Measurements from ENCODE around the gene PSG6.
A peak's percentile ranks its signal among the peaks of the same experiment; 100 is the strongest.
"Not testable (repeated sequence)": the region's sequence is repeated elsewhere in the genome, so short reads cannot be mapped to it uniquely, and the experiment has no call there.

The PSG6 gene

GRCh38 chr19:42917634-42918033 is at the start of gene PSG6:
Gene PSG6 (minus strand): TSS chr19:42917894. CDS start chr19:42917792, 102 bp downstream.
- DNase-seq = not testable (repeated sequence)

DNA sequence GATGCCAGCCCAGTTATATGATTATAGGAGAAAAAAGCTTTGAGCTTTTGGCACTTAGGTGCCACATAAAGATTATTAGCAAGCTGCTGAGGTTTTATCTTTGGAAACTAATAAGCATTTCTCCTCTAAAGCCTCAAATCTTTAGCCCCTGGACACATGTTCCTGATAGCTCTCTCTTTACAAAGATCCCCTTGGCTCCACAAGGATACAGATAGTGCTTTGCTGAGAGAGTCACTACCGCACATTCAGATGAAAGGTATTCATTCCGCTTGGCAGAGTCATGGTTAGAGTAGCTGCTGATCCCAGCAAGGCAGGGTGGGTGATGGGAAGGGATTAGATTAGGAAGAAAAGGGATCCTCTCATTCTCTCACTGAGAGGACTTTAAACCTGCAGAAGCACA is 47.5 kb upstream of the PSG6 start:
- DNase-seq = no peak

GRCh38 chr19:42961119-42961518 is 43.4 kb upstream of the PSG6 start:
- DNase-seq = no peak

- not testable (repeated sequence) for DNase-seq
These were observed 34.4 kb upstream of the PSG6 start for GRCh38 chr19:42952126-42952525.

DNA sequence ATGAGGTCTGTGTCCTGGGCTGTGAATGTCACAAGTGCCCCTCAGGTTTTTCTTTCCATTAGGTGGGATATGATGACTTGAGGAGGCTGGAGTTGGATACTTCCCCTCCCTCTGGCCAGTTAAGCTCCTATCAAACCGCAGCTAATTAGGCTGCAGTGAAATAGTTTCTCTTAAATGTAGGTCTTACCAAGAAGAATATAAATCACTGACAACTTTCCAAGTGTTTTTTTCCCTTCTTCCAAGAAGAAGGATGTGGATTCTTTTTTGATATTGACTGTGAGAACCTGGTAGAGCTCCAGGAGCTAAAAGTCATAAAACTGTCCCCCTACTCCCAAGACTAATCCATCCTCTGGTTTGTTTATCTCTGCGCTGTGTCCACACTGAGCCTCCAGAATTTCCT is 33.8 kb upstream of the PSG6 start:
- DNase-seq = not testable (repeated sequence)

GRCh38 chr19:42942187-42942789 is 24.6 kb upstream of the PSG6 start:
- DNase-seq = peak; percentile 29

DNA sequence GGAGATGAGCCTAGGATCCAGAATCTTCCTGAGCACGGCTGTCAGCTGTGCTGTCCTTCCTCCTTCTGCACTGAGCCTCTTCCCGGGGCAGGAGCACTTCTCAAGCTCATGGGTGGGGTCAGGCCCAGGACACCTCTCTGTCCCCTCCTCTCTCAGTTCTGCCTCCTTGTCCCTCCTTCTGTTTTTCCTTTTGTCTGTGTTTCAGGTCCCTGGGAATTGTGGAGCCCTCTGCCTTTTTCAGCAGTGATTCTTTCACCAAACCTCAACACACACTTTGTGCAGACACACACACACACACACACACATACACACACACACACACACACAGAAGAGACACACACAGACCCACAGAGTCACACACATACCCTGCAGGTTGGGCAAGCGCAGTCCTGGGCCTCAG is 19.4 kb upstream of the PSG6 start, which contains the start of gene PSG7:
Gene PSG7, minus strand, starts transcription at position 101 of the 400 bp plus-strand sequence. CDS start 131 bp downstream, outside the sequence.
- not testable (repeated sequence) for DNase-seq

DNA sequence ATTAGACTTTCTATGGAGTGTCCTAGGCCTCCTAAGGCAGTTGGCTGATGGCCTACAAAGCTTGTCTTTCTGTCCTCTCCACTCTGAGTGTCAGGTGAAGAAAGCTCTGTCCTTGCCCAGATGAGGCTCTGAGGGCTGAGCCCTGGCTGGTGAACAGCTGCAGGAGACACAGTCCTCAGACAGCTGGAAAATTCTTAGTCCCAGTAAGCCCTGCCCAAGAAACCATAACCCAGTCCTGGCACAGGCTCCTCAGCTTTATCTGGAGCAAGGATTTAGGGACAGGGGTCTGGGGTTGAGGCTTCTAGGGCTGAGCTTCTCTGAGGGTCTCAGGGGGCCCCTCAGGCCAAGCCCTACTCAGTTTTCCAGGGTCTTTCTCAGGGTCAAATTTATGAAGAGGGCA is 17.0 kb upstream of the PSG6 start:
- not testable (repeated sequence) for DNase-seq

DNA sequence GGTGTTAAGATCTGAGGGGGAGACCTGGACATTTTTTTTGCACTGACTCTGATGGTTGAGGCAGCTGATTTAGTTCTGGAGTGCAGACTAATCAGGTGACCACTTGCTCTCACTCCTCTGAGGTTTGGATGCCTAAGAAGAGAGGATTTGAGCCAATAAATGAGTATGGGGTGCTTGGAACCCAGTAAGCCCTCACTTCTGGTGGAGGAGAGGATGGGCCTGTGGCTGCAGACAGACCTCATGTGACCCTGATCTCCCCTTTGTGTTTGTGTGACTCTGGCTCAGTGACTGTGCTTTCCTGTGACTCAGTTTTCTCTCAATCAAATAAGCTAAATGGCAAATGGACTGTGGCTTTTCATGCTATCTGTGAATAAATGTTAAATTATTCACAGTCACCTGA is 16.5 kb upstream of the PSG6 start:
- DNase-seq = not testable (repeated sequence)

DNA sequence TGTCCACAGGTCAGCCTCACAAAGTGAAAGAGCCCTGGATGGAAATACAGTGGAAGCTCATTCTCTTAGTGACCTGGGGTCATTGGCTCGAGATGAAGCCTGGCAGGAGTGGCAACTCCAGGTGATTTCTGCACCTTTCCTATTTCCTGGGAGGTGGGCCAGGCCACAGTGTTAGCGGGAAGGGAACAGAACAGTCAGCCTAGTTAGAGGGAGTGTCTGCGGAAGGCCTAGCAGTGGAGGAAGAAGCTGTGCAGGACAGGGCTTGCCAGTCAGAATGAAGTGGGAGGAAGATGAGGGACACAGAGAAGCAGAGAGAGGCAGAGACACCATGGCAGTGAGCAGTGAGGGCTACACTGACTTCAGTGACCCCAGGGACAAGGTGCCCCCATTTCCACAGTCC is 15.7 kb upstream of the PSG6 start:
- DNase-seq = not testable (repeated sequence)

DNA sequence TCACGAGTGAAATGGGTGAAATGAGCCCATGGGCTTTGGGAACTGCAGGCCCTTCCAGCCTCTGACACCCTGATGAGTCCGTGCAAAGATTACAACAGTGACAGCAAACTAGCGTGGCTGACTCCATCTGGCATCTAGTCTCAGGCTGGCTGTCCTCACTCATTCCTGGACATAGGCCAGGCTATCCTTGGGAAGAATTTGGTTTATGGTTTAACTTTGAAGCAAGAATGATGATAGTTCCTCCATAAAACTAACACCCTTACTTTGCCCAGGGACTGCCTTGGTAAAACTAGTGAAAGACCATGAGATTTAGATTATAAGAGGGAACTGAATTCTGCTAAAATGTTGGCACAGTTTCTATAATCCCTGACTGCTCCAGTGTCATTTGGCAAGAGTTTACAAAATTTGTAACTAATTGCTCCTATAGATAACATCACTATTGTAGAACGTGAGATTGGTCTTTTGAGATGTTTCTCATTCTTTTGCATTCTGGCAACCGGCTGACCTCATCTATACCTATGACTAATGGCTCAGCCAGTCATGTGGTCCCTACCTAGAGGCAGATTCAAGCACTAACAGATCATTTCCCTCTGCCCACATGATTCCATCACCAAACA is 14.9 kb upstream of the PSG6 start:
- not testable (repeated sequence) for DNase-seq

DNA sequence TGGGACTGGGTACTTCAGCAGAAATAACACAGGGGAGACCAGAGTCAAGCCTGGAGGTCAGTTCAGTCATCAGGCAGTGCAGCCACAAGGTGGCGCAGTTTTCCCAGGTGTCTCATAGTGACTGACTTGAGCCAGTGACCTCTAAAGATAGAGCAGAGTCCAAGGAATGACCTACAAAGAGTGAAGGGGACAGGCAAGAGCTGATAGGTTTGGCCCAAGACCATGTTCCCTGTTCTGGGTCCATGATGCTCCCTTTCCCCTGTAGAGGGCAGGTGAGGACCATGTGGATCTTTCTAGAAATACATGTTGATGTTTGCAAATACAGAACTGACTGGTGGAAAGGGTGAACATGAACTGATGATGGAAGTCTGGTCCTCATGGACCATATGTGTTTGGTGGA is 12.5 kb upstream of the PSG6 start:
- peak; percentile 7 for DNase-seq

- no peak for DNase-seq
These were observed 11.2 kb upstream of the PSG6 start for GRCh38 chr19:42928896-42929295.

DNA sequence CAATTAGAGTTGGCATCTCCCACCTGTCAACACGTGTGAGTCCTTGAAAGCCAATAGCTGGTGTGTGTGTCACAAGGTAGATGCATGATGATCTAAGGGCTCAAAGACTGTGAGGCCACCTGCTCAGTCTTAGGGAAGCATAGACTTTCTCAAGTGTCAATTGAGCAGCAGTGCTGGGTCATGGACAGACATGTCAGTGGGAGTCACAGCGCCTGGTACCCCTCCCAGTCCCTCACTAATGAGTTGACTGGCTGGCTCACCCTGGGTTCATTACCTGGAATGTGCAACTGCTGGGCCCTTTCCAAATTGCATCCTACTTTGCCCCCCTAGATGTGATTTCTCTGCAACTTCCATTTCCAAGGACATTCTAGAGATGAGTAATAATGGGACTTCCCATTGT is 9.1 kb upstream of the PSG6 start:
- DNase-seq = no peak

DNA sequence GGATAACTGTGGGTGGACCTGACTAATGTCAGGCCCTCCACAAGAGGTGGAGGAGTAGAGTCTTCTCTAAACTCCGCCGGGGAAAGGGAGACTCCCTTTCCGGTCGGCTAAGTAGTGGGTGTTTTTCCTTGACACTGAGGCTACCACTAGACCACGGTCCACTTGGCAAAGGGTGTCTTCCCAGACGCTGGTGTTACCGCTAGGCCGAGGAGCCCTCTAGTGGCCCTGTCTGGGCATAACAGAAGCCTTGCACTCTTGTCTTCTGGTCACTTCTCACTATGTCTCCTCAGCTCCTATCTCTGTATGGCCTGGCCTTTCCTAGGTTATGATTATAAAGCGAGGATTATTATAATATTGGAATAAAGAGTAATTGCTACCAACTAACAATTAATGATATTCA is 5.4 kb upstream of the PSG6 start:
- DNase-seq = peak; percentile 58

GRCh38 chr19:42920971-42921370 is 3.3 kb upstream of the PSG6 start:
- not testable (repeated sequence) for DNase-seq

GRCh38 chr19:42919757-42920079 is 2.0 kb upstream of the PSG6 start:
- no peak for DNase-seq

DNA sequence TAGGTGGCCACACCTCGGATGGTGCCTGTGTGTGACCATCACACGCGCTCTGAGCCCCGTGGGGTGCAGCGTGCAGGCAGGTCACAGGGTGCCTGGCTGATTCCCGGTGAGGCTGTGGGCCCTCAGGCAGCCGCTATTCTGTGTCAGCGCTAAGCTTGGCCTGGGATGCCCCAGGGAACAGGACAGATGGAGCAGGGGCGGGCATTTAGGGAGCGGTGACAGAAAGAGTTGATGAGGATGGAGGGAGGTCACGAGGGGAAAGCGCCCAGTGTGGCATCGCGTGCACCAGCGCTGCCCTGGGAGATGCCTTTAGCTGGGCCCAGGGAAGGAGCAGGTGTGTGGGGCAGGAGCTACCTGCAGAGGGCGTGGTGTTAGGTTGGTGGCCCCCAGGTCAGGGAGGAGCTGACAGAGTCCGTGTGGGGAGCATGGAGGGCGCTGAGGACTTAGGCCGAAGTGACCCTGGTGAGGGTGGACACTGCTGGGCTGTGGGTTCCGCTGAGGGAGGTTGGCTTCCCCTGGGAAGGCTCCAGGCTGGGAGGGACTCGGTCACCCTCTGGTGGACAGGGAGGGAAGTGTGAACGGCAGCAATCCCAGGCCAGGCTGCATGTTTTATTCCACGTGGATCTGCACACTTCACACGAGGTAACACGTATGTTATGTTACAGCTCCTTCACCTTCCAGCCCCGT is 1.5 kb upstream of the PSG6 start:
- peak; percentile 1 for DNase-seq

DNA sequence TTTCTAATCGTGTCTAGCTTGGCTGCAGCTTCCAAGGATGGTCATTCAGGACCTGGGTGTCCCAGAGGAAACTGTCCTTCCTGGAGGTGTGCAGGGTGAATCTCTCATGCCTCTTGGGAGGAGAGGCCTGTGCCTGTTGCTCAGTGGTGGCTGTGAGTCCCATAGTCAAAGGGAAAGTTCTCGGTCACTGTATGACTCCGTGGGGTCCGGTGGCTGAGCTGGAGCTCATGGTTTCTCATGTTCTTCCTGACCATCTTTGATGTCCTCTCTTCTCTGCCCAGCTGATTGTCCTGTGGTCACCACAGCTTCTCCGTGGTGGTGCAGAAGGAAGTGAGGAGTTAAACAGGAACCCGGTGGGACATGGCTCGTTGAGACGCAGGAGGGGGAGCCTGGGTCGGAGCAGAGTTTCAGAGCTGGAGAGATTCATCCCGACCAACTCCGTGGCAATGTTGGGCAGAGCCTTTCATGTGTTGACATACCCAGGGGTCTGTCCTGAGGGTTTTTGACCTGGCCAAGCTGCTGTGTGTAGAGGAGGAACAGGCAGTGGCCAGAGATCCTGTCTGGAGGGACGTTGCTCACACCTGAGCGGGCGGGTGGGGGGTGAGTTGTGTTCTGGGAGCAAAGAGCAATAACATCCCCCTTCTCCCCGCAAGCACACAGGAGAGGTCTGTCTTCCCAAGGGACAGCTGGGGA is 829 bp upstream of the PSG6 start:
- DNase-seq = not testable (repeated sequence)

GRCh38 chr19:42916931-42917330 is 763 bp downstream of the PSG6 start:
- DNase-seq = not testable (repeated sequence)

GRCh38 chr19:42913516-42913915 is 4.2 kb downstream of the PSG6 start:
- DNase-seq = not testable (repeated sequence)

- DNase-seq = not testable (repeated sequence)
These were observed 4.8 kb downstream of the PSG6 start for GRCh38 chr19:42912941-42913340.

DNA sequence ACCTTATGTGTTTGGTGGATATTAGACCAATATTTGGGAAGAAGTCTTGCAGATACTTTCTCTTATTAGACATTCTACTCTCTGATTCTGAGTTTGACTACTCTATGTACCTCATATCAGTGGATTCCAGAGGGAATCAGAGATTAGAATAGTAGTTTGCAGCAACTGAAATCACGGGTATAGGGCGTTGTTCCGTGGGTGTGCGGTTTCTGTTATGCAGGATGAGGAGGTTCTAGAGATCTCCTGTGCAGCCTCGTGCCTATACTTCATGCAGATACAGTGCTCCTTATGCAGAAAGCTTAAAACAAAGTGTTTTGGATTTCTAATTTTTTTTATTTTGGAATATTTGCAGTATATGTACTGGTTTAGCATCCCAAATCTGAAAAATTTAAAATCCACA is 6.0 kb downstream of the PSG6 start:
- not testable (repeated sequence) for DNase-seq

- not testable (repeated sequence) for DNase-seq
These were observed 11.5 kb downstream of the PSG6 start for GRCh38 chr19:42906162-42906561.
